ENCODE results near the gene KRT71. TPM values are rescaled to one million over a fixed set of nuclear protein-coding genes. Genes with fewer than 3 reads are reported as not detected.

Gene KRT71
- total and polyA plus RNA-seq, 2 of the 8 experiments (the other 6 are each of a cell fraction or from before 2014, with no cell fraction given) = not detected

DNA sequence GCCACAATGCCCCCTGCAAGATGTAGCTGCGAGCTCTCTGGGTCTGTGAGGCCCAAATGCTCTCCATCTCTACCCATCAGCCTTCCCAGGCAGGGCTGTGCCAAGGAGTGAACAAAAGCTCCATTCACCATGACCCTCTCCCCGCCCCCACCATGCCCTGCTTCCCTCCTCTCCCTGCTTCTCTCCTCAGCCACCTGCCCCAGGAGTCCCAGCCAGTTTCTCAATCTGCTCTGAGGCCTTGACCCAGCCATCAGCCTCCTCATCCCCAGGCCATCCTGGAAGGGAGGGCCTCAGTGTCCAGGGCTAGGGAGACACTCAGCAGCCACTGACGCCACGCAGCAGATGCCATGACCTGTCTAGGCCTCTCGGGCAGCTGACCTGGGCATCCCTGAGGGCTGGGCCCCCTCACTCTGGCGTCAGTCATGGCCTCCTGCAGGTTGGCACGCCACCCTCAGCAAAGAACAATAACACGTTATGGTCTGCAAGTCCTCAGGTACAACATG is 24.3 kb downstream of the KRT71 start (continued):
- TF ChIP-seq GTF2F1 (IDR thresholded peaks at IDR 0.05; ENCODE audit: borderline replicate concordance, low read depth, low read length) (no peak), TAF7 (optimal IDR thresholded peaks at IDR 0.05; ENCODE audit: borderline replicate concordance, low read depth, low read length) (no peak)

Data from H1 (cell line).